Trophoblast cell (in vitro differentiated cells and primary cell): Measurements from ENCODE around the gene MAML2.
"Not testable (repeated sequence)": the region's sequence is repeated elsewhere in the genome, so short reads cannot be mapped to it uniquely, and the experiment has no call there.

Experiments used
- DNase-seq, 2 donors: peaks; one replicate each; pipeline ENCODE4 v3.0.0-alpha.2; 2016
- H2AFZ ChIP-seq: 2 replicates; pipeline ENCODE4 v1.6.1; 2013; ENCODE audit warnings: low read length, moderate library complexity, mild to moderate bottlenecking; ENCODE audit not compliant: insufficient read depth, poor library complexity
- H2AK5ac ChIP-seq: 2 replicates; pipeline ENCODE4 v1.6.1; 2013; ENCODE audit warnings: mild to moderate bottlenecking, low read length
- H2BK120ac ChIP-seq: 2 replicates; pipeline ENCODE4 v1.6.1; 2013; ENCODE audit warnings: low read length, mild to moderate bottlenecking, moderate library complexity; ENCODE audit not compliant: insufficient read depth, poor library complexity
- H2BK12ac ChIP-seq: 2 replicates; pipeline ENCODE4 v1.6.1; 2013; ENCODE audit warnings: mild to moderate bottlenecking, low read length, moderate library complexity
- H2BK5ac ChIP-seq: 2 replicates; pipeline ENCODE4 v1.6.1; 2013; ENCODE audit warnings: low read length, low read depth, moderate library complexity, mild to moderate bottlenecking; ENCODE audit not compliant: poor library complexity
- H3K14ac ChIP-seq: 2 replicates; pipeline ENCODE4 v1.6.1; 2013; ENCODE audit warnings: mild to moderate bottlenecking, low read length
- H3K18ac ChIP-seq: 2 replicates; pipeline ENCODE4 v1.6.1; 2013; ENCODE audit warnings: mild to moderate bottlenecking, low read length
- H3K23ac ChIP-seq: 2 replicates; pipeline ENCODE4 v1.6.1; 2013; ENCODE audit warnings: low read length
- H3K27ac ChIP-seq: 2 replicates; pipeline ENCODE4 v1.5.1; 2013; ENCODE audit warnings: low read depth, mild to moderate bottlenecking, inconsistent platforms, low read length, moderate library complexity
- H3K27me3 ChIP-seq: 2 replicates; pipeline ENCODE4 v1.6.1; 2013; ENCODE audit warnings: inconsistent platforms, mild to moderate bottlenecking, low read length, moderate library complexity; ENCODE audit not compliant: insufficient read depth
- H3K36me3 ChIP-seq, 2 experiments: 1 replicate in 1 of 2; 2 replicates in 1 of 2; pipeline ENCODE4 v1.6.1; 2013; ENCODE audit warnings: low read length in 2 of 2, mild to moderate bottlenecking in 2 of 2, moderate library complexity in 1 of 2; ENCODE audit not compliant: insufficient read depth in 2 of 2, control insufficient read depth in 1 of 2
- H3K4ac ChIP-seq: 2 replicates; pipeline ENCODE4 v1.6.1; 2013; ENCODE audit warnings: low read depth, mild to moderate bottlenecking, low read length, moderate library complexity
- H3K4me1 ChIP-seq, 2 experiments: 1 replicate in 1 of 2; 2 replicates in 1 of 2; pipeline ENCODE4 v1.6.1; 2013; ENCODE audit warnings: low read length in 2 of 2, mild to moderate bottlenecking in 2 of 2, moderate library complexity in 1 of 2; ENCODE audit not compliant: insufficient read depth in 2 of 2, control insufficient read depth in 1 of 2
- H3K4me2 ChIP-seq: 2 replicates; pipeline ENCODE4 v1.6.1; 2013; ENCODE audit warnings: inconsistent platforms, mild to moderate bottlenecking, low read length, moderate library complexity
- H3K4me3 ChIP-seq: 2 replicates; pipeline ENCODE4 v1.5.1; 2013; ENCODE audit warnings: mild to moderate bottlenecking, low read depth, low read length, inconsistent platforms
- H3K79me1 ChIP-seq: one replicate; pipeline ENCODE4 v1.6.1; 2013; ENCODE audit warnings: low read length
- H3K79me2 ChIP-seq: 2 replicates; pipeline ENCODE4 v1.6.1; 2013; ENCODE audit warnings: low read length, mild to moderate bottlenecking; ENCODE audit not compliant: control insufficient read depth, insufficient read depth, poor library complexity
- H3K9ac ChIP-seq: 2 replicates; pipeline ENCODE4 v1.6.1; 2013; ENCODE audit warnings: mild to moderate bottlenecking, low read length
- H3K9me3 ChIP-seq: 2 replicates; pipeline ENCODE4 v1.6.1; 2013; ENCODE audit warnings: low read depth, mild to moderate bottlenecking, control low read depth, inconsistent platforms, low read length; ENCODE audit not compliant: insufficient read depth
- H4K12ac ChIP-seq: 2 replicates; pipeline ENCODE4 v1.6.1; 2013; ENCODE audit warnings: low read depth, mild to moderate bottlenecking, low read length, moderate library complexity
- H4K8ac ChIP-seq: 2 replicates; pipeline ENCODE4 v1.6.1; 2013; ENCODE audit warnings: low read depth, mild to moderate bottlenecking, low read length, moderate library complexity
- H4K91ac ChIP-seq: one replicate; pipeline ENCODE4 v1.6.1; 2013; ENCODE audit warnings: low read depth, mild to moderate bottlenecking, low read length, moderate library complexity
- WGBS: extraction: QIAGEN DNeasy Blood & Tissue Kit; methylation state at CpG from one replicate; pipeline ENCODE4 v1.1.7; 2013; ENCODE audit warnings: missing lambda C conversion rate; ENCODE audit not compliant: insufficient read length, insufficient coverage; ENCODE audit errors: extremely low coverage; 5-methylcytosine and 5-hydroxymethylcytosine counted together

Gene MAML2

GRCh38 chr11:96186806-96187205 is 156.2 kb downstream of the MAML2 start:
- no peak overlapping the region for H3K18ac ChIP-seq
- H2BK12ac ChIP-seq, result no peak overlapping the region
- H3K27me3 ChIP-seq, result no peaks in the 10 kb centered on the region
- no peak overlapping the region for H3K14ac ChIP-seq
- peak overlapping the region; percentile 39 for H4K8ac ChIP-seq
- no peak overlapping the region for H3K9ac ChIP-seq
- H3K4me1 ChIP-seq, result peaks cover 7 to 11% of the 10 kb centered on the region in 2 experiments
- no peak overlapping the region for H2AFZ ChIP-seq
- peak overlapping the region; percentile 78 for H2BK5ac ChIP-seq
- no peak overlapping the region for H3K23ac ChIP-seq
- no peak overlapping the region for H2BK120ac ChIP-seq
- no peak overlapping the region for H4K12ac ChIP-seq
- H3K4ac ChIP-seq, result no peak overlapping the region
- no peaks in the 10 kb centered on the region for H3K79me2 ChIP-seq
- no peak overlapping the region for H3K4me3 ChIP-seq
- WGBS, result no CpG with 5 or more reads among the region's 1 CpG
- H3K36me3 ChIP-seq, result peaks cover 0 to under 1% of the 10 kb centered on the region in 2 experiments
- peak; percentile 12 to 81 for DNase-seq
- H2AK5ac ChIP-seq, result no peak overlapping the region
- no peak overlapping the region for H3K4me2 ChIP-seq
- peaks cover 7% of the 10 kb centered on the region for H3K79me1 ChIP-seq
- no peaks in the 10 kb centered on the region for H3K9me3 ChIP-seq
- H4K91ac ChIP-seq, result no peak overlapping the region
- H3K27ac ChIP-seq, result peak overlapping the region; percentile 33

GRCh38 chr11:96185220-96185768 is 157.7 kb downstream of the MAML2 start:
- H3K18ac ChIP-seq, result no peak overlapping the region
- H2BK5ac ChIP-seq, result no peak overlapping the region
- no peak overlapping the region for H2BK12ac ChIP-seq
- H3K4me3 ChIP-seq, result no peak overlapping the region
- H2AK5ac ChIP-seq, result no peak overlapping the region
- no peak overlapping the region for H4K8ac ChIP-seq
- no peak overlapping the region for H3K27ac ChIP-seq
- no peak overlapping the region for H2BK120ac ChIP-seq
- H3K9me3 ChIP-seq, result no peaks in the 10 kb centered on the region
- no peak overlapping the region for H3K4me2 ChIP-seq
- H3K4me1 ChIP-seq, result peaks cover 6 to 10% of the 10 kb centered on the region in 2 experiments
- no peak overlapping the region for H2AFZ ChIP-seq
- H4K91ac ChIP-seq, result peak overlapping the region; percentile 20
- H3K4ac ChIP-seq, result no peak overlapping the region
- no peak overlapping the region for H4K12ac ChIP-seq
- H3K79me2 ChIP-seq, result no peaks in the 10 kb centered on the region
- H3K27me3 ChIP-seq, result no peaks in the 10 kb centered on the region
- H3K23ac ChIP-seq, result no peak overlapping the region
- H3K36me3 ChIP-seq, result no peaks in the 10 kb centered on the region
- H3K9ac ChIP-seq, result no peak overlapping the region
- no peak overlapping the region for H3K14ac ChIP-seq
- DNase-seq, result no peak
- WGBS, result no CpG with 5 or more reads among the region's 4 CpGs
- H3K79me1 ChIP-seq, result peaks cover 7% of the 10 kb centered on the region

GRCh38 chr11:96180937-96181336 is 162.1 kb downstream of the MAML2 start:
- DNase-seq, H4K91ac ChIP-seq, H3K4me3 ChIP-seq, H3K9ac ChIP-seq, H4K12ac ChIP-seq, H3K79me2 ChIP-seq, H3K18ac ChIP-seq, H3K79me1 ChIP-seq, H3K23ac ChIP-seq, H3K27me3 ChIP-seq, H3K4me1 ChIP-seq, H3K14ac ChIP-seq, H3K36me3 ChIP-seq, H4K8ac ChIP-seq, H2BK120ac ChIP-seq, H3K9me3 ChIP-seq, H3K4me2 ChIP-seq, H3K27ac ChIP-seq, H2BK12ac ChIP-seq, H3K4ac ChIP-seq, H2AFZ ChIP-seq, H2AK5ac ChIP-seq, H2BK5ac ChIP-seq: not testable (repeated sequence)
- WGBS, result no CpG with 5 or more reads among the region's 4 CpGs

GRCh38 chr11:96180341-96180740 is 162.7 kb downstream of the MAML2 start:
- no peak overlapping the region for H3K4me3 ChIP-seq
- H3K9ac ChIP-seq, result no peak overlapping the region
- H2BK5ac ChIP-seq, result no peak overlapping the region
- no peak overlapping the region for H3K23ac ChIP-seq
- H3K27me3 ChIP-seq, result no peaks in the 10 kb centered on the region
- H3K14ac ChIP-seq, result no peak overlapping the region
- no peak overlapping the region for H3K4ac ChIP-seq
- H3K4me1 ChIP-seq, result peaks cover 0 to 3% of the 10 kb centered on the region in 2 experiments
- H2BK120ac ChIP-seq, result no peak overlapping the region
- H4K8ac ChIP-seq, result no peak overlapping the region
- no peaks in the 10 kb centered on the region for H3K79me1 ChIP-seq
- no peak overlapping the region for H4K12ac ChIP-seq
- H2AFZ ChIP-seq, result no peak overlapping the region
- no peaks in the 10 kb centered on the region for H3K9me3 ChIP-seq
- H3K27ac ChIP-seq, result no peak overlapping the region
- no peak overlapping the region for H3K18ac ChIP-seq
- no peak overlapping the region for H2BK12ac ChIP-seq
- H4K91ac ChIP-seq, result no peak overlapping the region
- no peak overlapping the region for H3K4me2 ChIP-seq
- peaks cover 1% of the 10 kb centered on the region for H3K79me2 ChIP-seq
- DNase-seq, result no peak
- H3K36me3 ChIP-seq, result peaks cover 2 to 6% of the 10 kb centered on the region in 2 experiments
- no peak overlapping the region for H2AK5ac ChIP-seq
